GM12878 (cell line): ENCODE measurements around the gene RPIA. TPM values are rescaled to one million over a fixed set of nuclear protein-coding genes. Genes with fewer than 3 reads are reported as not detected.

ENCODE experiments used
- ATAC-seq: fragments of 200-7000 bp; cut with Tn5 transposase; 3 replicates; pipeline ENCODE4 v1.9.1; 2020; ENCODE audit warnings: mild to moderate bottlenecking, moderate library complexity
- BruUV-seq: library from RNA; stranded (reverse); fragments of 400-500 nt; replicated peaks from 2 replicates; lab custom pipeline; 2021; lab: Mats Ljungman, UMichigan
- CTCF ChIA-PET: fragments of 300-600 bp; sonication (Branson Sonifier 250); formaldehyde crosslinking; extraction: SDS; loops from one replicate; lab custom pipeline; 2021; ENCODE audit warnings: inconsistent platforms; lab: Yijun Ruan, JAX
- POLR2A ChIA-PET: fragments of 350-600 bp; formaldehyde crosslinking; extraction: SDS; loops from one replicate; lab custom pipeline; 2021; ENCODE audit warnings: inconsistent platforms; lab: Charles Lee
- RAD21 ChIA-PET: fragments of 300-600 bp; sonication (Branson Sonifier 250); formaldehyde crosslinking; loops from one replicate; lab custom pipeline; 2023; ENCODE audit warnings: antibody characterized with exemption; ENCODE audit not compliant: unreplicated experiment; lab: Charles Lee
- SMC1A ChIA-PET: fragments of 300-600 bp; sonication (Branson Sonifier 250); formaldehyde crosslinking; loops from one replicate; lab custom pipeline; 2023; ENCODE audit not compliant: unreplicated experiment, uncharacterized antibody; lab: Charles Lee
- DNase-seq: peaks from one replicate; pipeline ENCODE4 v3.0.0-alpha.2; 2011; ENCODE audit warnings: low read depth, low spot score
- FAIRE-seq: peaks from 3 replicates; lab custom pipeline; 2011; peaks lifted over from hg19 to GRCh38; lab: Jason Lieb, UNC
- H2AFZ ChIP-seq: 2 replicates; pipeline ENCODE4 v1.6.0; 2011; ENCODE audit warnings: low read depth, low read length, control low read depth; ENCODE audit not compliant: control insufficient read depth
- H3K27ac ChIP-seq: 2 replicates; pipeline ENCODE4 v1.5.1; 2011; ENCODE audit warnings: control low read depth; ENCODE audit not compliant: control insufficient read depth, insufficient read depth
- H3K27me3 ChIP-seq, 2 experiments: replicated peaks in 1 of 2; 2 replicates each; pipeline versions ENCODE4 v1.6.0 to v1.6.1; 2011; ENCODE audit warnings: low read length in 1 of 2; ENCODE audit not compliant: control insufficient read depth in 2 of 2, insufficient read depth in 2 of 2
- H3K36me3 ChIP-seq, 2 experiments: 2 replicates each; pipeline ENCODE4 v1.5.1; 2011; ENCODE audit warnings: low read length in 1 of 2; ENCODE audit not compliant: control insufficient read depth in 2 of 2, insufficient read depth in 2 of 2
- H3K4me1 ChIP-seq: 2 replicates; pipeline ENCODE4 v1.6.1; 2011; ENCODE audit warnings: mild to moderate bottlenecking, low read length, moderate library complexity, mixed read lengths; ENCODE audit not compliant: control insufficient read depth, insufficient read depth
- H3K4me2 ChIP-seq: 2 replicates; pipeline ENCODE4 v1.6.0; 2011; ENCODE audit warnings: control low read depth; ENCODE audit not compliant: control insufficient read depth, insufficient read depth
- H3K4me3 ChIP-seq: fragments of 200-600 bp; sonication (generic); 2 replicates; pipeline ENCODE4 v1.5.1; 2016
- H3K79me2 ChIP-seq: 2 replicates; pipeline ENCODE4 v1.6.0; 2011; ENCODE audit warnings: low read length; ENCODE audit not compliant: control insufficient read depth, insufficient read depth
- H3K9ac ChIP-seq: 2 replicates; pipeline ENCODE4 v1.8.0; 2011; ENCODE audit warnings: low read length, control low read depth, mixed read lengths; ENCODE audit not compliant: control insufficient read depth, insufficient read depth
- H3K9me3 ChIP-seq: replicated peaks from 3 replicates; pipeline ENCODE4 v1.5.1; 2011; ENCODE audit warnings: mild to moderate bottlenecking, low read length; ENCODE audit not compliant: control insufficient read depth, insufficient read depth
- H4K20me1 ChIP-seq: 2 replicates; pipeline ENCODE4 v1.6.0; 2011; ENCODE audit not compliant: control insufficient read depth, insufficient read depth
- SMAD1 ChIP-seq: fragments of 450-650 bp; IDR thresholded peaks from 2 replicates; pipeline ENCODE4 v1.6.1; 2018; ENCODE audit warnings: mild to moderate bottlenecking, low read depth; ENCODE audit not compliant: partially characterized antibody
- SP1 ChIP-seq: IDR thresholded peaks from one replicate; pipeline ENCODE4 v1.6.1; 2011; ENCODE audit warnings: low read depth, low read length
- SUZ12 ChIP-seq: fragments of 200-600 bp; sonication (generic); IDR thresholded peaks from one replicate; pipeline ENCODE4 v1.6.1; 2018; ENCODE audit warnings: antibody characterized with exemption, mild to moderate bottlenecking; ENCODE audit not compliant: unreplicated experiment
- WGBS: methylation state at CpG from one replicate; pipeline ENCODE4 v1.1.6; 2016; ENCODE audit warnings: low lambda C conversion rate; ENCODE audit not compliant: insufficient replicate concordance, insufficient coverage; ENCODE audit errors: missing lambda C conversion rate; 5-methylcytosine and 5-hydroxymethylcytosine counted together
- in situ Hi-C: fragments of 300-500 bp; cut with MboI; formaldehyde crosslinking; loops from 9 replicates; pipeline ENCODE4 v1.14.3; 2018; ENCODE audit warnings: mixed read lengths
- intact Hi-C: fragments of 100-400 bp; cut with micrococcal nuclease; formaldehyde crosslinking; loops from one replicate; pipeline ENCODE4 v1.14.2; 2022; ENCODE audit not compliant: unreplicated experiment
- polyA plus RNA-seq, 11 experiments: library from polyadenylated mRNA; depleted of rRNA in 4 of 11; unstranded in 6 of 11; stranded (reverse) in 5 of 11; fragments of >200 nt; fragmentation: Nextera tagmentation in 4 of 11; fragmentation: Illumina TruSeq in 1 of 11; extraction: Ambion mirVana in 4 of 11; extraction: Trizol in 1 of 11; gene quantifications; 1 replicate in 1 of 11; 2 replicates in 10 of 11; pipeline versions ENCODE4 v1.2.1 to v1.2.3, GENCODE V29; 2011 to 2016; ENCODE audit warnings: inconsistent platforms in 2 of 11, missing spikeins in 2 of 11, low read depth in 1 of 11
- total RNA-seq, 4 experiments: library from RNA; depleted of rRNA in 3 of 4; stranded (reverse); fragments of >200 nt in 3 of 4; fragmentation: Illumina TruSeq in 1 of 4; extraction: Trizol in 1 of 4; gene quantifications; 2 replicates each; pipeline versions ENCODE4 v1.2.1 to v1.2.3, GENCODE V29; 2013 to 2021
- TF ChIP-seq, protein P1 (sequence below): IDR thresholded peaks from 2 replicates; pipeline ENCODE4 v1.6.1; 2012; ENCODE audit warnings: low read depth, low read length, improper control_type of control experiment

RPIA gene
- total and polyA plus RNA-seq, 10 of the 15 experiments (the other 5 are each of a cell fraction or from before 2014, with no cell fraction given): 7.1 to 58.1 (median 41.6) TPM

DNA sequence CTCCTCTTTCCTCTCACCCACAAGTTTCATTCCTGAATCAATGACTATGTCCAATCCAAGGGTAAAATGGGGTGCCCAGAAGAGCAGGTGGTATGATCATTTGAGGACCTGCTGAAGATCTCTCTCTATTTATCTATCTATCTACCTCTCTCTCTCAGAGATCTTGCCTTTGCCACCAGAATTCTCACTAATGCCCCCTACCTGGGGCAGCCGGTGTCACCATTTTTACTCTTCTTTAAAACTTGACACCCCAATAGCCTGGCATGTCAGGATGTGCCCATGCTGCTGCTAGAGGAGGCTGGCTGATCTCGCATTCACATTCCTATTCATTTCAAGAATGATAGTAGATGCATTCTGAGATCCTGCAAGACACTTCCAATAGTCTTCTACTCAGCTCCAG lies 24.3 kb upstream of the RPIA start:
- RAD21 ChIA-PET: interaction anchor here (0.9 to 3.4 kb wide), 13 partner anchors 9 to 490 kb away, joined by 3 to 69 read pairs (median 4); partner anchors contain the start of gene EIF2AK3
- in situ Hi-C loops: loop anchor here (5.0 to 25.0 kb wide), 3 partner anchors 75 to 605 kb away; partner anchors contain the start of genes KRCC1 and SMYD1
- FAIRE-seq (no peak), ATAC-seq (0 out of 3 replicates have a peak, but pooled peaks have one; percentile 25), DNase-seq (no peak)
- POLR2A ChIA-PET: no interaction called here
- 92% methylated on average over 2 of the region's 2 CpGs for WGBS
- Histone ChIP-seq H3K27me3 (no peaks in the 10 kb centered on the region), H3K4me3 (no peak overlapping the region), H3K79me2 (no peaks in the 10 kb centered on the region), H3K27ac (no peak overlapping the region), H4K20me1 (no peaks in the 10 kb centered on the region), H3K9ac (no peak overlapping the region), H3K4me1 (no peaks in the 10 kb centered on the region), H3K36me3 (no peaks in the 10 kb centered on the region), H2AFZ (no peak overlapping the region), H3K9me3 (no peaks in the 10 kb centered on the region), H3K4me2 (no peak overlapping the region)
- SMC1A ChIA-PET: interaction anchor here (1.0 to 7.9 kb wide), 13 partner anchors 9 to 91 kb away, joined by 3 to 270 read pairs (median 5); no protein-coding TSS in a partner anchor
- intact Hi-C loops: loop anchor here (5.0 to 10.0 kb wide), 2 partner anchors 40 to 212 kb away; partner anchors contain the start of genes EIF2AK3 and FOXI3
- CTCF ChIA-PET: interaction anchor here (0.7 to 15.3 kb wide), 11 partner anchors 10 to 476 kb away, joined by 3 to 399 read pairs (median 7); partner anchors contain the start of gene EIF2AK3
- BruUV-seq: no TSS peak
- no peak for TF ChIP-seq SMAD1
- no peak for TF ChIP-seq SUZ12
- no peak for TF ChIP-seq SP1
- TF ChIP-seq, protein P1, sequence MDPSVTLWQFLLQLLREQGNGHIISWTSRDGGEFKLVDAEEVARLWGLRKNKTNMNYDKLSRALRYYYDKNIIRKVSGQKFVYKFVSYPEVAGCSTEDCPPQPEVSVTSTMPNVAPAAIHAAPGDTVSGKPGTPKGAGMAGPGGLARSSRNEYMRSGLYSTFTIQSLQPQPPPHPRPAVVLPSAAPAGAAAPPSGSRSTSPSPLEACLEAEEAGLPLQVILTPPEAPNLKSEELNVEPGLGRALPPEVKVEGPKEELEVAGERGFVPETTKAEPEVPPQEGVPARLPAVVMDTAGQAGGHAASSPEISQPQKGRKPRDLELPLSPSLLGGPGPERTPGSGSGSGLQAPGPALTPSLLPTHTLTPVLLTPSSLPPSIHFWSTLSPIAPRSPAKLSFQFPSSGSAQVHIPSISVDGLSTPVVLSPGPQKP: no peak
